ENCODE results near the gene PLA2G4A. TPM values are rescaled to one million over a fixed set of nuclear protein-coding genes. Genes with fewer than 3 reads are reported as not detected.

Gene PLA2G4A
- total and polyA plus RNA-seq, 2 donors (not counting 1 experiment from before 2014, with no cell fraction given) = 0.15 TPM; not detected in 1

- no peaks in the 10 kb centered on the region for H3K27me3 Mint-ChIP-seq
- no peaks in the 10 kb centered on the region for H3K4me1 ChIP-seq (ENCODE audit: control insufficient read depth in 2 of 2, insufficient read depth in 2 of 2, low read length in 2 of 2)
- no peaks in the 10 kb centered on the region for H3K79me2 ChIP-seq (ENCODE audit: control insufficient read depth, insufficient read depth, low read length)
- H3K36me3 ChIP-seq (replicated peaks in 1 of 2; ENCODE audit: control extremely low read depth in 1 of 2, control insufficient read depth in 1 of 2, extremely low read depth in 1 of 2, insufficient read depth in 2 of 2, low read length in 1 of 2) = no peaks in the 10 kb centered on the region
- H3K27me3 ChIP-seq (replicated peaks in 1 of 4; ENCODE audit: control extremely low read depth in 1 of 4, control insufficient read depth in 3 of 4, insufficient read depth in 4 of 4, low read length in 3 of 4) = no peaks in the 10 kb centered on the region
- H3K27ac Mint-ChIP-seq = no peak overlapping the region
- DNase-seq (no peak), ATAC-seq (ENCODE audit: low read depth) (no peak)
- no peak overlapping the region for H3K4me3 Mint-ChIP-seq
- no peaks in the 10 kb centered on the region for H4K20me1 ChIP-seq (ENCODE audit: control insufficient read depth, insufficient read depth, low read length, poor library complexity, severe bottlenecking)
- peaks cover 6% of the 10 kb centered on the region for H3K9me3 Mint-ChIP-seq (ENCODE audit: insufficient read depth)
- H3K9ac ChIP-seq (ENCODE audit: low read length) = no peak overlapping the region
- intact Hi-C loops (cut with micrococcal nuclease) = no loop called here
- POLR2A ChIA-PET = no interaction called here
- no peaks in the 10 kb centered on the region for H3K4me1 Mint-ChIP-seq
- H3K4me3 ChIP-seq (ENCODE audit: control extremely low read depth in 1 of 5, extremely low read depth in 1 of 5, insufficient read depth in 1 of 5, low read depth in 2 of 5, low read length in 4 of 5) = no peak overlapping the region
- H3K4me2 ChIP-seq (replicated peaks; ENCODE audit: low read depth, low read length, poor library complexity, severe bottlenecking) = no peak overlapping the region
- no peak for TF ChIP-seq CTCF (IDR thresholded peaks at IDR 0.05)
- no peak for TF ChIP-seq EZH2 (IDR thresholded peaks at IDR 0.05; ENCODE audit: borderline replicate concordance, insufficient read depth, low read depth, low read length, poor library complexity, severe bottlenecking)
- no peak overlapping the region for H3K27ac ChIP-seq (ENCODE audit: low read length in 2 of 2)
- no peaks in the 10 kb centered on the region for H3K9me3 ChIP-seq (ENCODE audit: control extremely low read depth in 1 of 3, control insufficient read depth in 2 of 3, insufficient read depth in 1 of 3, low read length in 2 of 3)
- CTCF ChIA-PET = no interaction called here
- no peak overlapping the region for H2AFZ ChIP-seq (ENCODE audit: insufficient read depth, low read depth, low read length, poor library complexity, severe bottlenecking)
Observed at GRCh38 chr1:186858923-186859322, 30.2 kb downstream of the PLA2G4A start.

GRCh38 chr1:186859995-186860394, 31.2 kb downstream of the PLA2G4A start:
- Histone ChIP-seq H3K4me3 (ENCODE audit: control extremely low read depth in 1 of 5, extremely low read depth in 1 of 5, insufficient read depth in 1 of 5, low read depth in 2 of 5, low read length in 4 of 5) (no peak overlapping the region), H3K27ac (ENCODE audit: low read length in 2 of 2) (no peak overlapping the region), H3K36me3 (replicated peaks in 1 of 2; ENCODE audit: control extremely low read depth in 1 of 2, control insufficient read depth in 1 of 2, extremely low read depth in 1 of 2, insufficient read depth in 2 of 2, low read length in 1 of 2) (no peaks in the 10 kb centered on the region), H3K9ac (ENCODE audit: low read length) (no peak overlapping the region), H3K79me2 (ENCODE audit: control insufficient read depth, insufficient read depth, low read length) (no peaks in the 10 kb centered on the region), H3K4me1 (ENCODE audit: control insufficient read depth in 2 of 2, insufficient read depth in 2 of 2, low read length in 2 of 2) (no peaks in the 10 kb centered on the region), H2AFZ (ENCODE audit: insufficient read depth, low read depth, low read length, poor library complexity, severe bottlenecking) (no peak overlapping the region), H3K4me2 (replicated peaks; ENCODE audit: low read depth, low read length, poor library complexity, severe bottlenecking) (no peak overlapping the region), H4K20me1 (ENCODE audit: control insufficient read depth, insufficient read depth, low read length, poor library complexity, severe bottlenecking) (no peaks in the 10 kb centered on the region), H3K9me3 (ENCODE audit: control extremely low read depth in 1 of 3, control insufficient read depth in 2 of 3, insufficient read depth in 1 of 3, low read length in 2 of 3) (no peaks in the 10 kb centered on the region), H3K27me3 (replicated peaks in 1 of 4; ENCODE audit: control extremely low read depth in 1 of 4, control insufficient read depth in 3 of 4, insufficient read depth in 4 of 4, low read length in 3 of 4) (no peaks in the 10 kb centered on the region)
- 83% methylated on average over 1 of the region's 2 CpGs for WGBS (ENCODE audit: insufficient coverage)
- TF ChIP-seq CTCF (IDR thresholded peaks at IDR 0.05) = no peak
- TF ChIP-seq EZH2 (IDR thresholded peaks at IDR 0.05; ENCODE audit: borderline replicate concordance, insufficient read depth, low read depth, low read length, poor library complexity, severe bottlenecking) = no peak
- intact Hi-C loops (cut with micrococcal nuclease) = no loop called here
- CTCF ChIA-PET = no interaction called here
- Mint-ChIP-seq H3K27ac (no peak overlapping the region), H3K4me3 (no peak overlapping the region), H3K9me3 (ENCODE audit: insufficient read depth) (peaks cover 6% of the 10 kb centered on the region), H3K27me3 (no peaks in the 10 kb centered on the region), H3K4me1 (no peaks in the 10 kb centered on the region)
- no peak for ATAC-seq (ENCODE audit: low read depth)
- POLR2A ChIA-PET = no interaction called here
- no peak for DNase-seq

Data from B cell (primary cell).